Pulmonary artery endothelial cell (primary cell): Measurements from ENCODE around the gene NUB1. TPM values are rescaled to one million over a fixed set of nuclear protein-coding genes. Genes with fewer than 3 reads are reported as not detected.

Source experiments
- DNase-seq: peaks from one replicate; pipeline ENCODE4 v3.0.0-alpha.2; 2011; ENCODE audit warnings: low read depth, low spot score
- total RNA-seq: library from RNA; depleted of rRNA; stranded (reverse); fragments of >200 nt; gene quantifications from 2 replicates; pipeline ENCODE4 v1.2.3, GENCODE V29; 2014

The NUB1 gene
- total RNA-seq, 1 donor from 2014 or later, result 37.1 TPM

GRCh38 chr7:151377406-151377805 lies 35.8 kb downstream of the NUB1 start:
- DNase-seq, result no peak

DNA sequence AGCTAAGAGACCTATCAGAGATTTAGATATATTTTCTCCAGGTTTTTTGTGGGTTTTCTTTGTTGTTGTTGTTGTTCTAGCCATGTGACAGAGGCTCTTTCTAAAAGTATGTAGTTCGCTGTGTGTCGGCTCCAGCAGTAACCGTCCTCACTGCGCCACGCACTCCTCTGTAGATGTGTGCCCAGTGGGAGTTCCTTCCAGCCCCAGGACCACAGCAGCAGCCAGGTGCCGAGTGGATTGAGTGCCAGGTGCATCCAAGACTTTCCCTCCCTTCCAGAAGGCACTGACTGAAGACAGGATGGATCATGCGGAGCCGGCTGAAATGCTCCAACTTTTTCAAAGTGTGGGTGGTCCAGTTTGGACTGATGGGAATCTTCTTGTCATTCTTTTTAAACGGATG lies 36.4 kb downstream of the NUB1 start:
- no peak for DNase-seq

DNA sequence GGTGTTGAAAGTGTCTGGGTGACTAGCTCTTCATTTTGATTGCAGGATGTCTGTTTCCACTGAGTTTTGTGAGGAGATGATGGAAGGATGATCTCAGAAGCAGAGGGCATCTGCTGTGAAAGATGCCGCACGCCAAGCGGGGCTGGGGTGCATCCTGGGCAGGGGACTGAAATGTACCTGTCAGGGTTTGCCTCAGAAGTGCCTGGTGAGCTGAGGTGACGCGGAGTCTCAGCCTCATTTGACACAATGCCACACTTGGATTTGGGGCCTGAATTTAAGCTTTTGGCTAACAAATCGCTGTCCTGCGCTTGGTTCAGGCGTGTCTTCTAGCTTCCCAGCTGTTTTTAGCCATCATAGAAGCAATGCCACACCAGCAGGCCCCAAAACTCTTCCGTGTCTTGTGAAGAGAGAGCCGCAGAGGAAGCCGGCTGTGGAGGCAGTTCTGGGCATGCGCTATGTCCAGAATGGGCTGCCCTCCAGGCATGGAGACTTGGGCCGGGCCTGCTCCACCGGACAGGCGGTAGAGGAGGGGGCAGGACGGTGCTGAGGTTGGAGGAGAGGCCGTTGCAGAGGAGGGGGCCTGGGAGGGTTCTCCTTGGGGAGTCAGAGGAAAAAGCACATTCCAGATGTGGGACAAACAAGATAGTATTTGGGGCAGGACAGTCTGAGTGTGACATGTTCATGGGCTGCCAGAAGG lies 37.0 kb downstream of the NUB1 start:
- DNase-seq, result no peak

- DNase-seq, result no peak
Observed at GRCh38 chr7:151379193-151379520, 37.5 kb downstream of the NUB1 start.

GRCh38 chr7:151379534-151380198 lies 38.1 kb downstream of the NUB1 start:
- DNase-seq, result no peak

GRCh38 chr7:151380199-151381097 lies 38.8 kb downstream of the NUB1 start:
- DNase-seq, result no peak

GRCh38 chr7:151381098-151381347 lies 39.4 kb downstream of the NUB1 start:
- no peak for DNase-seq

- DNase-seq, result no peak
Observed at GRCh38 chr7:151381348-151382078, 39.9 kb downstream of the NUB1 start.

GRCh38 chr7:151382079-151382885 lies 40.7 kb downstream of the NUB1 start:
- no peak for DNase-seq

- no peak for DNase-seq
Observed at GRCh38 chr7:151383638-151384351, 42.2 kb downstream of the NUB1 start.

- no peak for DNase-seq
Observed at GRCh38 chr7:151384352-151384697, 42.7 kb downstream of the NUB1 start.

DNA sequence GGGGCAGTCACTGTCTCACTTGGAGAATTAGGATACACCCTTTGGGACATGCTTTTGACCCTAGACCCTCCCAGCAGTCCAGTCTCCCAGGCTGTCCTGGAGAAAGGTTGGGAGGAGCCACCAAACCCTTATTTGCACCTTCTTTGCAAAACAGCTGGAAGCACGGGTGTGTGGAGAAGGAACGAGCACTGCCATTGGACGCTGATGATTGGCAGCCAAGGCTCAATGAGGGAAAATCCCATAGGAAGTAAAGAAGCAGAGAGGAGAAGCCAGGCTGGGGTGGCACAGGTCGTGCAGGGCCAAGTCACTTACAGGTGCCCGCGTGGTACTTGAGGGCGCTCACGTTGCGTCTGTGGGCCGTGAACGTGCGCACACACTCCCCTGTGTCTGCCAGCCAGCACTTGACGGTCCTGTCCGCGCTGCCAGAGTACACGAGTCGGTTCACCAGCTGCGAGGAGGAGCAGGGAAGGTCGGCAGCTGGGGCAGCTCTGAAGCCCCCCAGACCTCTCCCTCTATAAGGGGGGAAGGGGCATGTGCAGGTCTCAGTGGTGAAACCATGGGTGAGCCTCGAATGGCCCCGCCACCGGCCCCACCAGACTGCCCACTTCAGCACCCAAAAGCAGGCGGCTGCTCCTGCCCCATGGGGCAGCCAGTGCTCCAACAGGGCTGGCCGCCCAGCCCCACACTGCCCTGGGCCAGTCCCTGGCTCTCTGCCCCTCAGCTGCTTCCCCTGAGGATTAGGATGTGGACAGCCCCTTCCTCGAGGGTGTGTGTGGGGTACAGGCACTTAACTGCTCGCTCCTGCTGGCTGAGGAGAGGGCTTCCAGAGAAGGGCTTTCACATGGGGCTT lies 43.4 kb downstream of the NUB1 start:
- no peak for DNase-seq

DNA sequence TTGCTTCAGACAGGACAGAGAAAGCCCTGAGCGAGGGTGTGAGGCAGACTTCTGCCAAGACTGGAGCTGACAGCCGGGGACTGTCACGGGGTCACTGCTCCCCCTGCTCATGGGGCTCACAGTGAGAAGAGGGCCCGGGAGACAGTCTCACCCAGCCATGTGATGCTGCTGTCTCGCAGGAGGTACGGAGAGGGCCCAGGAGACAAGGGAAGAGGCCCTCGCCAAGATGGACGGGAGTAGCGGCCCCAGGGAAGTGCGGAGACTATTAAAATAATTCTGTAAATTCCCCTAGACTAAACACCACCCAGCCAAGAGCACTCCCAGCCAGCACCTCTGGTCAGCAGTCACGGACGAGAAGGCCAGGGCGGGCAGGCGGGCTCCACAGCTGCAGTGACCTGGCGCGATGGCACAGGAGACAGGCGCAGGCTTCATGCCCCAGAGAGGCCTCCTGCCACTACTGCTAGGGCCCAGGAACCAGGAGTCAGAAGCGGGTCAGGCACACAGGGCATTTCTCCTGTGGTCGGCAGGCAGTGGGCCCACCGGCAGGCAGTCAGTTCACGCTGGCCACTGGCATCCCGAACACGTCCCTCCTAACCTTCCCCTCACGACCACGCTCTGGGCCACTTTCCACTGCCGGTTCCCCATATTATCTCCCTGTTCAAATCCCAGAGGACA lies 44.2 kb downstream of the NUB1 start:
- DNase-seq, result no peak

DNA sequence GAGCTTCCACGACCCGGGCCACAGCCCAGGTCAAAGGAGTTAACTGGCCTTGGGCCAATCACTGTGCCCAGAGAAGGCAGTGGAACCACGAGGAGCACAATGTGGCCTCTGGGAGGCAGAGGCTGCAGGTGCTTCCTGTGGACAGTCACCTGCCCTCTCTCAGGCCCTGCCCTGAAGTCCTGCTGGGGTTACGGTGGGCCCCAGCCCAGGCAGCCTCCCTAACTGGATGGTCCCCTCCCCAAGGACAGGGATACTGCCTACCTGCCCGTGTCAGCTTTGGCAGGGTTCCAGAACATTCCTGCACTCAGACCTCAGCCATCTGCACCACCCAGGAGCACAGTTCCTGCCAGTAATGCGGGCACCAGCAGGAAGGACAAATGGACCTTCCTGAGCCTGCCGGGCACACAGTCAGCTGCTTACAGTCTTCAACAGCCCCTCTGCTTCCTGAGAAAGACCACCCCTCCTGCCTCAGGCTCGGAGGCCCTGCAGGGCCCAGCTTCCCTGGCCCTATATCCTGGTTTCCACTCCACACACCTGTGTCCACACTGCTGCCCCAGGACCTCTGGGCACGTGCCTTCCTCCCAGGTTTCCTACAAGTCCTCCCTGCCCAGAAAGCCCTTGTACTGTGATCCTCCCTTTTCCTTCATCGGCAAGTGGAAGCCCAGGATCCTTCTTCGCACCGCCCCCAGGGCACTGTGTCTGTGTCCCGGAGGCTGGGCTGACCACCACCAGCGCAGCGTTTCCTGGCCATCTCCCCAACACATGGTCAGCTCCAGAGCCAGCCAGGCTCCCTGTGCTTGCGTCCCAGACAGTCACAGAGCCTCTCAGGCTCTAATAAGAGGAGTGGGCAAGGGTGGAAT lies 44.9 kb downstream of the NUB1 start:
- no peak for DNase-seq

GRCh38 chr7:151387161-151388006 lies 45.8 kb downstream of the NUB1 start:
- no peak for DNase-seq

DNA sequence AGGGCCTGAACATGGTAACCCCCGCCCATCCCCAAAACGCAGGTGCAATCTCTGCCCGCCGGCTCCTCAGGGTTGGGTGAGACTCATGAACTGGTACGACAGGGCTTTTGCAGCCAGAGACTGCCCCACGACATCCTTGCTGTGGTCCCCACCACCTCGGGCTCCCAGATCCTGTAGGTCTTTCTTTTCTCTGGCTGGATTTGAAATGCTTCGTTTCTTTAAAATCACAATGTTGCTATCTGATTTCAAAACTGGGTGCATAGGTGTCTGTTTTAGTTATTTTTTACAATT lies 46.3 kb downstream of the NUB1 start:
- no peak for DNase-seq

GRCh38 chr7:151388430-151388829 lies 46.8 kb downstream of the NUB1 start:
- no peak for DNase-seq
